MM.1S (cell line): Measurements from ENCODE around the gene TFF2.

Experiments used
- CTCF ChIP-seq: fragments of 300-600 bp; sonication (generic); IDR thresholded peaks from 2 replicates; pipeline ENCODE4 v1.5.1; 2016; ENCODE audit warnings: antibody characterized with exemption, low read length, mixed read lengths
- EZH2 ChIP-seq: fragments of 300-600 bp; sonication (generic); optimal IDR thresholded peaks from 2 replicates; pipeline ENCODE3; 2017; ENCODE audit warnings: low read depth, mild to moderate bottlenecking, antibody characterized with exemption, low read length, mixed read lengths

DNA sequence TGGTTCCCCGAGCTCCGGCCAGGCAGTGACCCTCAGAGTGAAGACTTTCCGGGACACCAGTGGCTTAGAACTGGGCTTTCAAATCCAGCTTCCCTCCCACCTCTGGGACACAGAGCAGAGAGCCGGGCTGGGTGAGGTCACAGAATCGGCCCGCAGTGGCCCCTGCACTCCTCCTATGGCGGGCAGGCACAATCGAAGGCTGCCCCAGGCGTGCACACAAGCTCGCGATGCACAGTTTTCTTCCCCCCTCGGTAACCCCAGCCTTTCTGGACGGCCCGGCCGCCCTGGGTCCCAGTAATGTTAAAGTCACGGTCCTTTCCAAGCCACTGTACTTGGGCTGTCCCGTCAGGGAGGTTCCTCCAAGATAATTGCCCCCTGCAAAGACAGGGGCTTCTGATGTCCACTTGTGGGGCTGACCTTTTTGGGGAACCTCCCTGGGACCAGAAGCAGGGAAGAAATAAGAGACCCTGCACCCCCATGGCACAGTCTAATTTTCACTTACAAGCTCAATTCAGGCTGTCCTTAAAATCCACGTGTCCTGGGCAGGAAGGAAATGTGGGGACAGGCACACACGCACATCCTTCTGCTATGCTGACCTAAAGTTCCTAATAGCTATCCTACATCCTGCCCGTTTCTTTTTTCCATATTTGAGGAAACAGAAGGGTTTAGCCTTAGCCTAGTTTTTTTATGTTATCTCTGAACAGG, 49.3 kb downstream of the TFF2 start:
- TF ChIP-seq EZH2 (no peak), CTCF (no peak)
